WTC11 (cell line): ENCODE measurements around the gene PDE8A. TPM values are rescaled to one million over a fixed set of nuclear protein-coding genes. Genes with fewer than 3 reads are reported as not detected.

Experiments
- ATAC-seq: fragments of 200-7000 bp; cut with Tn5 transposase; 2 replicates; pipeline ENCODE4 v1.10.0; 2021; ENCODE audit warnings: mild to moderate bottlenecking, moderate library complexity
- CTCF ChIA-PET: fragments of 300-600 bp; sonication (Branson Sonifier 250); formaldehyde crosslinking; loops from one replicate; lab custom pipeline; 2021; ENCODE audit warnings: antibody characterized with exemption; lab: Charles Lee
- POLR2A ChIA-PET: fragments of 350-600 bp; sonication (Branson Sonifier 250); formaldehyde crosslinking; loops from one replicate; lab custom pipeline; 2021; ENCODE audit warnings: antibody characterized with exemption; lab: Charles Lee
- DNase-seq: peaks from one replicate; pipeline ENCODE4 v3.0.0; 2021; ENCODE audit warnings: low spot score
- H3K27ac Mint-ChIP-seq: 2 replicates; pipeline ENCODE4 v1.8.0; 2021; ENCODE audit warnings: mixed read lengths
- H3K27me3 Mint-ChIP-seq: 2 replicates; pipeline ENCODE4 v1.8.0; 2021; ENCODE audit warnings: low read depth, mild to moderate bottlenecking, moderate library complexity, mixed read lengths
- H3K36me3 Mint-ChIP-seq: 2 replicates; pipeline ENCODE4 v1.8.0; 2021; ENCODE audit warnings: mixed read lengths
- H3K4me1 Mint-ChIP-seq: 2 replicates; pipeline ENCODE4 v1.8.0; 2022; ENCODE audit warnings: mixed read lengths
- H3K4me3 Mint-ChIP-seq: 2 replicates; pipeline ENCODE4 v1.8.0; 2021; ENCODE audit warnings: mild to moderate bottlenecking, moderate library complexity, mixed read lengths
- H3K9me3 Mint-ChIP-seq: 2 replicates; pipeline ENCODE4 v1.8.0; 2021; ENCODE audit warnings: mixed read lengths
- E2F5 ChIP-seq: sonication (generic); formaldehyde crosslinking; IDR thresholded peaks from 2 replicates; pipeline ENCODE4 v1.8.1; 2022; ENCODE audit warnings: mild to moderate bottlenecking, moderate library complexity, missing genetic modification reagents
- HMGA2 ChIP-seq: fragments of 250-450 bp; sonication (Bioruptor Pico); IDR thresholded peaks from 2 replicates; pipeline ENCODE4 v1.4.0; 2021; ENCODE audit warnings: mild to moderate bottlenecking, moderate library complexity
- IRF1 ChIP-seq: sonication (generic); formaldehyde crosslinking; IDR thresholded peaks from 2 replicates; pipeline ENCODE4 v1.8.0; 2023; ENCODE audit warnings: missing genetic modification reagents
- JAZF1 ChIP-seq: fragments of 250-450 bp; sonication (Bioruptor Pico); IDR thresholded peaks from 2 replicates; pipeline ENCODE4 v1.9.0; 2021; ENCODE audit warnings: moderate library complexity, mild to moderate bottlenecking, inconsistent platforms
- JUN ChIP-seq: sonication (generic); formaldehyde crosslinking; IDR thresholded peaks from 2 replicates; pipeline ENCODE4 v1.8.0; 2023; ENCODE audit warnings: mild to moderate bottlenecking, missing genetic modification reagents
- MAX ChIP-seq: sonication (generic); formaldehyde crosslinking; IDR thresholded peaks from 2 replicates; pipeline ENCODE4 v1.8.0; 2022; ENCODE audit warnings: mild to moderate bottlenecking, missing genetic modification reagents
- ZNF317 ChIP-seq: sonication (generic); formaldehyde crosslinking; IDR thresholded peaks from 2 replicates; pipeline ENCODE4 v1.8.1; 2023; ENCODE audit warnings: low read depth, mild to moderate bottlenecking, moderate library complexity, missing genetic modification reagents, borderline replicate concordance
- ZNF423 ChIP-seq: fragments of 250-450 bp; sonication (Bioruptor Pico); IDR thresholded peaks from 2 replicates; pipeline ENCODE4 v2.1.2; 2022; ENCODE audit warnings: mild to moderate bottlenecking, moderate library complexity
- ZNF671 ChIP-seq: fragments of 250-450 bp; sonication (Bioruptor Pico); IDR thresholded peaks from 2 replicates; pipeline ENCODE4 v1.8.0; 2021; ENCODE audit warnings: mild to moderate bottlenecking
- total RNA-seq: library from RNA; stranded (reverse); gene quantifications from 3 replicates; pipeline ENCODE4 v1.2.3, GENCODE V29; 2021
- TF ChIP-seq, protein P1 (sequence below): sonication (generic); formaldehyde crosslinking; IDR thresholded peaks from 2 replicates; pipeline ENCODE4 v1.8.0; 2022; ENCODE audit warnings: mild to moderate bottlenecking, missing genetic modification reagents
- TF ChIP-seq, protein P2 (sequence below): fragments of 250-450 bp; sonication (Bioruptor Pico); IDR thresholded peaks from 2 replicates; pipeline ENCODE4 v1.9.0; 2021; ENCODE audit warnings: mild to moderate bottlenecking, borderline replicate concordance
- TF ChIP-seq, protein P3 (sequence below): sonication (generic); formaldehyde crosslinking; IDR thresholded peaks from 2 replicates; pipeline ENCODE4 v1.8.1; 2022; ENCODE audit warnings: low read depth, missing genetic modification reagents, borderline replicate concordance
- TF ChIP-seq, protein P4 (sequence below): sonication (generic); formaldehyde crosslinking; IDR thresholded peaks from 2 replicates; pipeline ENCODE4 v1.8.1; 2022; ENCODE audit warnings: mild to moderate bottlenecking, missing genetic modification reagents, moderate library complexity, borderline replicate concordance
- TF ChIP-seq, protein P5 (sequence below): fragments of 250-450 bp; sonication (Bioruptor Pico); IDR thresholded peaks from 2 replicates; pipeline ENCODE4 v1.8.0; 2021; ENCODE audit warnings: mild to moderate bottlenecking

Gene PDE8A
- total RNA-seq, 1 experiment from 2014 or later, result 13.9 TPM

DNA sequence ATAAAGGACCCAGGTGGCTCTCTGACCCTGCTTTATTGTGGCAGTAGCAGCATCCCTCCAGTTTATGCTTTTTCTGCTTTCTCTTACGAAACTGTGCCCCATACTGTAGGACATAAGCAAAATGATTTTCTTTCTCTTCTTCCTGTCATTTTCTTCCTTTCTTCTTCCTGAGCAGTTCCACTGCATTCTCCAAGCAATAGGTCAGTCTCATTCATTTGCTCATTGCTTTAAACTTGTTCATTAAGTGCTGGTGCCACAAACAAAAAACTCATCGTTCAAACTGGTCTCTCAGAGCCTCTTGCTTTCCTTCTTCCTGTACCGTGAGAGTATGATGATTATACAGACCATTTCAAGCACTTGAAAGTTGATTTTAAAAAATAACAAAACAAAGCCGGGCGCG, 66.8 kb downstream of the PDE8A start (continued):
- TF ChIP-seq, protein P1, sequence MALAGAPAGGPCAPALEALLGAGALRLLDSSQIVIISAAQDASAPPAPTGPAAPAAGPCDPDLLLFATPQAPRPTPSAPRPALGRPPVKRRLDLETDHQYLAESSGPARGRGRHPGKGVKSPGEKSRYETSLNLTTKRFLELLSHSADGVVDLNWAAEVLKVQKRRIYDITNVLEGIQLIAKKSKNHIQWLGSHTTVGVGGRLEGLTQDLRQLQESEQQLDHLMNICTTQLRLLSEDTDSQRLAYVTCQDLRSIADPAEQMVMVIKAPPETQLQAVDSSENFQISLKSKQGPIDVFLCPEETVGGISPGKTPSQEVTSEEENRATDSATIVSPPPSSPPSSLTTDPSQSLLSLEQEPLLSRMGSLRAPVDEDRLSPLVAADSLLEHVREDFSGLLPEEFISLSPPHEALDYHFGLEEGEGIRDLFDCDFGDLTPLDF (CRISPR knock-in tag), result no peak
- no peak for TF ChIP-seq MAX
- no peak for TF ChIP-seq E2F5 (CRISPR knock-in tag)
- no peak for TF ChIP-seq IRF1
- no peak for TF ChIP-seq ZNF423 (CRISPR knock-in tag)
- no peak for TF ChIP-seq HMGA2
- TF ChIP-seq, protein P2, sequence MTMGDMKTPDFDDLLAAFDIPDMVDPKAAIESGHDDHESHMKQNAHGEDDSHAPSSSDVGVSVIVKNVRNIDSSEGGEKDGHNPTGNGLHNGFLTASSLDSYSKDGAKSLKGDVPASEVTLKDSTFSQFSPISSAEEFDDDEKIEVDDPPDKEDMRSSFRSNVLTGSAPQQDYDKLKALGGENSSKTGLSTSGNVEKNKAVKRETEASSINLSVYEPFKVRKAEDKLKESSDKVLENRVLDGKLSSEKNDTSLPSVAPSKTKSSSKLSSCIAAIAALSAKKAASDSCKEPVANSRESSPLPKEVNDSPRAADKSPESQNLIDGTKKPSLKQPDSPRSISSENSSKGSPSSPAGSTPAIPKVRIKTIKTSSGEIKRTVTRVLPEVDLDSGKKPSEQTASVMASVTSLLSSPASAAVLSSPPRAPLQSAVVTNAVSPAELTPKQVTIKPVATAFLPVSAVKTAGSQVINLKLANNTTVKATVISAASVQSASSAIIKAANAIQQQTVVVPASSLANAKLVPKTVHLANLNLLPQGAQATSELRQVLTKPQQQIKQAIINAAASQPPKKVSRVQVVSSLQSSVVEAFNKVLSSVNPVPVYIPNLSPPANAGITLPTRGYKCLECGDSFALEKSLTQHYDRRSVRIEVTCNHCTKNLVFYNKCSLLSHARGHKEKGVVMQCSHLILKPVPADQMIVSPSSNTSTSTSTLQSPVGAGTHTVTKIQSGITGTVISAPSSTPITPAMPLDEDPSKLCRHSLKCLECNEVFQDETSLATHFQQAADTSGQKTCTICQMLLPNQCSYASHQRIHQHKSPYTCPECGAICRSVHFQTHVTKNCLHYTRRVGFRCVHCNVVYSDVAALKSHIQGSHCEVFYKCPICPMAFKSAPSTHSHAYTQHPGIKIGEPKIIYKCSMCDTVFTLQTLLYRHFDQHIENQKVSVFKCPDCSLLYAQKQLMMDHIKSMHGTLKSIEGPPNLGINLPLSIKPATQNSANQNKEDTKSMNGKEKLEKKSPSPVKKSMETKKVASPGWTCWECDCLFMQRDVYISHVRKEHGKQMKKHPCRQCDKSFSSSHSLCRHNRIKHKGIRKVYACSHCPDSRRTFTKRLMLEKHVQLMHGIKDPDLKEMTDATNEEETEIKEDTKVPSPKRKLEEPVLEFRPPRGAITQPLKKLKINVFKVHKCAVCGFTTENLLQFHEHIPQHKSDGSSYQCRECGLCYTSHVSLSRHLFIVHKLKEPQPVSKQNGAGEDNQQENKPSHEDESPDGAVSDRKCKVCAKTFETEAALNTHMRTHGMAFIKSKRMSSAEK (CRISPR knock-in tag), result no peak
- TF ChIP-seq, protein P3, sequence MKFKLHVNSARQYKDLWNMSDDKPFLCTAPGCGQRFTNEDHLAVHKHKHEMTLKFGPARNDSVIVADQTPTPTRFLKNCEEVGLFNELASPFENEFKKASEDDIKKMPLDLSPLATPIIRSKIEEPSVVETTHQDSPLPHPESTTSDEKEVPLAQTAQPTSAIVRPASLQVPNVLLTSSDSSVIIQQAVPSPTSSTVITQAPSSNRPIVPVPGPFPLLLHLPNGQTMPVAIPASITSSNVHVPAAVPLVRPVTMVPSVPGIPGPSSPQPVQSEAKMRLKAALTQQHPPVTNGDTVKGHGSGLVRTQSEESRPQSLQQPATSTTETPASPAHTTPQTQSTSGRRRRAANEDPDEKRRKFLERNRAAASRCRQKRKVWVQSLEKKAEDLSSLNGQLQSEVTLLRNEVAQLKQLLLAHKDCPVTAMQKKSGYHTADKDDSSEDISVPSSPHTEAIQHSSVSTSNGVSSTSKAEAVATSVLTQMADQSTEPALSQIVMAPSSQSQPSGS (CRISPR knock-in tag), result no peak

DNA sequence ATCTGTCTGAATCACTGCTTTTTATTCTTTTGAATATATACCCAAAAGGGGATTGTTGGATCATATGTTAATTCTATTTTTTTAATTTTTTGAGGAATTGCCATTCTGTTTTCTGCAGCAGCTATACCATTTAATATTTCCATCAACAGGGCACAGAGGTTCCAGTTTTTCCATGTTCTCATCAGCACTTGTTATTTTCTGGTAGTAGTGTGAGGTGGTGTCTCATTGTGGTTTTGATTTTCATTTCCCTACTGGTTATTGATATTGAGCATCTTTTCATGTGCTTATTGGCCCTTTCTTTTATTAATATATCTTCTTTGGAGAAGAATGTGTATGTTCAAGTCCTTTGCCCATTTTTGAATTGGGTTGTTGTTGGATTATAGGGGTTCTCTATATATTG, 68.1 kb downstream of the PDE8A start:
- POLR2A ChIA-PET, result no interaction called here
- Mint-ChIP-seq H3K27ac (no peak overlapping the region), H3K9me3 (peaks cover 4% of the 10 kb centered on the region; the same call in 1 of the 2 replicates), H3K27me3 (no peaks in the 10 kb centered on the region), H3K4me1 (peaks cover 12% of the 10 kb centered on the region; the same call in 1 of the 2 replicates), H3K36me3 (no peaks in the 10 kb centered on the region), H3K4me3 (no peak overlapping the region)
- DNase-seq (no peak), ATAC-seq (no peak)
- TF ChIP-seq, protein P4, sequence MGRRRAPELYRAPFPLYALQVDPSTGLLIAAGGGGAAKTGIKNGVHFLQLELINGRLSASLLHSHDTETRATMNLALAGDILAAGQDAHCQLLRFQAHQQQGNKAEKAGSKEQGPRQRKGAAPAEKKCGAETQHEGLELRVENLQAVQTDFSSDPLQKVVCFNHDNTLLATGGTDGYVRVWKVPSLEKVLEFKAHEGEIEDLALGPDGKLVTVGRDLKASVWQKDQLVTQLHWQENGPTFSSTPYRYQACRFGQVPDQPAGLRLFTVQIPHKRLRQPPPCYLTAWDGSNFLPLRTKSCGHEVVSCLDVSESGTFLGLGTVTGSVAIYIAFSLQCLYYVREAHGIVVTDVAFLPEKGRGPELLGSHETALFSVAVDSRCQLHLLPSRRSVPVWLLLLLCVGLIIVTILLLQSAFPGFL (CRISPR knock-in tag), result no peak
- no peak for TF ChIP-seq ZNF317
- no peak for TF ChIP-seq JAZF1
- no peak for TF ChIP-seq ZNF671 (CRISPR knock-in tag)
- TF ChIP-seq, protein P5, sequence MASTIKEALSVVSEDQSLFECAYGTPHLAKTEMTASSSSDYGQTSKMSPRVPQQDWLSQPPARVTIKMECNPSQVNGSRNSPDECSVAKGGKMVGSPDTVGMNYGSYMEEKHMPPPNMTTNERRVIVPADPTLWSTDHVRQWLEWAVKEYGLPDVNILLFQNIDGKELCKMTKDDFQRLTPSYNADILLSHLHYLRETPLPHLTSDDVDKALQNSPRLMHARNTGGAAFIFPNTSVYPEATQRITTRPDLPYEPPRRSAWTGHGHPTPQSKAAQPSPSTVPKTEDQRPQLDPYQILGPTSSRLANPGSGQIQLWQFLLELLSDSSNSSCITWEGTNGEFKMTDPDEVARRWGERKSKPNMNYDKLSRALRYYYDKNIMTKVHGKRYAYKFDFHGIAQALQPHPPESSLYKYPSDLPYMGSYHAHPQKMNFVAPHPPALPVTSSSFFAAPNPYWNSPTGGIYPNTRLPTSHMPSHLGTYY (CRISPR knock-in tag), result no peak
- no peak for TF ChIP-seq JUN (CRISPR knock-in tag)
- TF ChIP-seq, all 79 proteins: peak for 0
- CTCF ChIA-PET, result no interaction called here
